ENCODE results near the gene THBS3. TPM values are rescaled to one million over a fixed set of nuclear protein-coding genes. Genes with fewer than 3 reads are reported as not detected.

Gene THBS3
- total and polyA plus RNA-seq, 2 of the 4 experiments (the other 2 are of a cell fraction) = 15.1 to 30.4 TPM

DNA sequence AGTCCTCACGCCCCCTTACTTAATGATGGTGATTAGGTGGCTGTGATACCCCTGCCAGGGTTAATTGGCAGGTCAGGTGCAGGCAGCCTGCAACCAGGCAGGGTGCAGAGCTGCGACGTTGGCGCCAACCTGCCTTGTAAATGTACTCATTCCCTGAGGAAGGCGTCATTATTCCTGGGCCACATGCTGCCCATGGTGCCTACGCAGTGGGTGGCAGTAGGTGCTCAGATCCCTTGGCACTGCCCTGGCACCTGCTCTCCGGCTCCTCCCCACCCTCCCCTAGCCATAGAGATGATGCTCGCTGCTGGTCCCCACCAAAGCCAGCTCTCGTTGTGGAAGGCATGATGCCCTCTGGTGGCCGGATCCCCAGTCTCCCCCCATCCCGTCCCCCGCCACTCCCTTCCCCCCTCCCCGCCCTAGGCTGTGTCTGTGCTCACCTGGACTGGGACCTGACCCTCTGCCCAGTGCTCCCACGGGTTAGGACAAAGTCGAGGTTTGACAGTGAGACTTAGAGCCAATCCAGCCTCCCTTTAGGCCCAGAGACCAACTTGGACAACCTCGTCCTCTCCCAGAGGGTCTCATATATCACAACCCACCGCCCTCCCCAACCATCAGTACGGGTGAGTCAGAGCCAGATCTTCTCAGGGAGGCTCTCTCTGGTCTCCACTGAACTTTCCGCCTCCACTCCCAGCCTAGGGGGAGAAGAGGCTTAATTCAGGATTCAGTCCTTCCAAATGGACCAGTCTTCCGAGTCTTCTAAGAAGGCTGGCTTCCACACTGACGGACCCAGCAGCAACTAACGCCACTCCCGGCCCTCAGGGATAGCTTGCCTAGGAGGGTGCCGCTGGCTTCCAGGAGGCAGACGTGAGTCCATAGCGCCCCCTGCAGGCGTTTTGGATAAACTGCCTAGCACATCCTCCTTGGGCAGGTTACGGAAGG is 40.3 kb downstream of the THBS3 start:
- H3K27ac ChIP-seq (ENCODE audit: insufficient read depth, low read length) = no peak overlapping the region
- H3K79me1 ChIP-seq (ENCODE audit: low read depth in 1 of 2, low read length in 2 of 2) = peaks cover 0 to 15% of the 10 kb centered on the region in 2 experiments
- DNase-seq (peak; percentile 72), ATAC-seq (ENCODE audit: low read depth) (peak; percentile 81)
- in situ Hi-C loops (cut with MboI; ENCODE audit: low sequenced_read_pairs) = loop anchor here (5.0 kb wide), 1 partner anchor 75 kb away; no protein-coding TSS in a partner anchor
- no peak overlapping the region for H3K56ac ChIP-seq (ENCODE audit: extremely low read depth, insufficient read depth, low read length)
- no peaks in the 10 kb centered on the region; the same call in 1 of the 2 replicates for H3K9me1 ChIP-seq (ENCODE audit: insufficient read depth, low read length)
- no peak overlapping the region for H3K14ac ChIP-seq (replicated peaks; ENCODE audit: low read depth, low read length)
- ChIA-PET POLR2A (ENCODE audit: unreplicated experiment) (interaction anchor here (0.6 kb wide), 1 partner anchor 283 kb away, joined by 9 read pairs; no protein-coding TSS in a partner anchor), CTCF (interaction anchor here (0.8 to 3.1 kb wide), 10 partner anchors 11 to 682 kb away, joined by 3 to 18 read pairs (median 4); no protein-coding TSS in a partner anchor)
- H2AK5ac ChIP-seq (ENCODE audit: low read depth, low read length) = peak overlapping the region; percentile 20
- no peak overlapping the region for H2BK20ac ChIP-seq (ENCODE audit: low read depth, low read length)
- H4K5ac ChIP-seq (ENCODE audit: low read depth, low read length) = no peak overlapping the region
- H4K91ac ChIP-seq (ENCODE audit: insufficient read depth, low read depth, low read length) = no peak overlapping the region
- no peak overlapping the region for H3K18ac ChIP-seq (ENCODE audit: low read depth, low read length)
- peak; percentile 89 for TF ChIP-seq SMC3 (IDR thresholded peaks at IDR 0.05; ENCODE audit: low read depth, low read length)
- TF ChIP-seq, protein P1, sequence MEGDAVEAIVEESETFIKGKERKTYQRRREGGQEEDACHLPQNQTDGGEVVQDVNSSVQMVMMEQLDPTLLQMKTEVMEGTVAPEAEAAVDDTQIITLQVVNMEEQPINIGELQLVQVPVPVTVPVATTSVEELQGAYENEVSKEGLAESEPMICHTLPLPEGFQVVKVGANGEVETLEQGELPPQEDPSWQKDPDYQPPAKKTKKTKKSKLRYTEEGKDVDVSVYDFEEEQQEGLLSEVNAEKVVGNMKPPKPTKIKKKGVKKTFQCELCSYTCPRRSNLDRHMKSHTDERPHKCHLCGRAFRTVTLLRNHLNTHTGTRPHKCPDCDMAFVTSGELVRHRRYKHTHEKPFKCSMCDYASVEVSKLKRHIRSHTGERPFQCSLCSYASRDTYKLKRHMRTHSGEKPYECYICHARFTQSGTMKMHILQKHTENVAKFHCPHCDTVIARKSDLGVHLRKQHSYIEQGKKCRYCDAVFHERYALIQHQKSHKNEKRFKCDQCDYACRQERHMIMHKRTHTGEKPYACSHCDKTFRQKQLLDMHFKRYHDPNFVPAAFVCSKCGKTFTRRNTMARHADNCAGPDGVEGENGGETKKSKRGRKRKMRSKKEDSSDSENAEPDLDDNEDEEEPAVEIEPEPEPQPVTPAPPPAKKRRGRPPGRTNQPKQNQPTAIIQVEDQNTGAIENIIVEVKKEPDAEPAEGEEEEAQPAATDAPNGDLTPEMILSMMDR (conservative IDR thresholded peaks at IDR 0.05; ENCODE audit: low read depth, low read length) = peak; percentile 94
- TF ChIP-seq MAZ (IDR thresholded peaks at IDR 0.05; ENCODE audit: borderline replicate concordance, low read depth, low read length) = no peak; the same call in 1 of the 2 replicates
- TF ChIP-seq RAD21 (IDR thresholded peaks at IDR 0.05; ENCODE audit: low read length) = peak; percentile 95
- no peak for TF ChIP-seq CHD1 (IDR thresholded peaks at IDR 0.05; ENCODE audit: low read depth, low read length)
- no peak for TF ChIP-seq RCOR1 (IDR thresholded peaks at IDR 0.05; ENCODE audit: insufficient replicate concordance, low read length)
- TF ChIP-seq CEBPB (IDR thresholded peaks at IDR 0.05; ENCODE audit: low read depth, low read length) = no peak
- TF ChIP-seq POLR2A (IDR thresholded peaks at IDR 0.05; ENCODE audit: low read depth, low read length) = peak; percentile 39
- H2BK120ac ChIP-seq (ENCODE audit: low read depth, low read length) = no peak overlapping the region
- H4K8ac ChIP-seq (ENCODE audit: low read depth in 2 of 2, low read length in 2 of 2) = no peak overlapping the region
- H3K9ac ChIP-seq (ENCODE audit: low read depth, low read length) = no peak overlapping the region
- peak overlapping the region; percentile 60 for H2AFZ ChIP-seq (replicated peaks; ENCODE audit: low read length, poor library complexity)
- 15% methylated on average over 12 of the region's 28 CpGs; no CpG with 5 or more reads in 1 of the 2 experiments for WGBS, 2 experiments (ENCODE audit: extremely low coverage in 2 of 2, insufficient read length in 1 of 2)
- H4K20me1 ChIP-seq (ENCODE audit: insufficient read depth, low read length) = no peaks in the 10 kb centered on the region
- H2BK15ac ChIP-seq (ENCODE audit: low read depth, low read length) = no peak overlapping the region
- intact Hi-C loops (cut with micrococcal nuclease) = loop anchor here (1.0 kb wide), 2 partner anchors 32 to 76 kb away; partner anchors contain the start of gene SLC50A1
- no TSS peak for BruUV-seq (replicated peaks)
- H3K4me3 ChIP-seq (ENCODE audit: insufficient read depth, low read depth, low read length) = no peak overlapping the region
- no peaks in the 10 kb centered on the region for H3K9me3 ChIP-seq (ENCODE audit: control insufficient read depth, insufficient read depth, low read length)
- H3K4me2 ChIP-seq (ENCODE audit: low read depth, low read length) = peak overlapping the region; percentile 60
- dilution Hi-C loops (cut with HindIII; ENCODE audit: low sequenced_read_pairs, unreplicated experiment) = no loop called here
- H3K4me1 ChIP-seq (ENCODE audit: control insufficient read depth, insufficient read depth, low read length) = peaks cover 4% of the 10 kb centered on the region; the same call in 1 of the 2 replicates
- peak overlapping the region; percentile 57 for H2AK9ac ChIP-seq (replicated peaks; ENCODE audit: low read depth, low read length, poor library complexity)
- no peak overlapping the region for H3K23ac ChIP-seq (ENCODE audit: low read depth, low read length)
- H3K4ac ChIP-seq (ENCODE audit: low read depth, low read length) = no peak overlapping the region
- H3K36me3 ChIP-seq (ENCODE audit: control insufficient read depth, insufficient read depth, low read length) = peaks cover 16% of the 10 kb centered on the region
- no peak overlapping the region for H2BK5ac ChIP-seq (ENCODE audit: low read depth, low read length, poor library complexity, severe bottlenecking)
- peaks cover 6% of the 10 kb centered on the region; the same call in 1 of the 2 replicates for H3K27me3 ChIP-seq (ENCODE audit: control insufficient read depth, insufficient read depth, low read length)
